GM19035 (cell line): Measurements from ENCODE around the gene ARHGAP18.

Experiments
- ATAC-seq: cut with Tn5 transposase; IDR thresholded peaks from one replicate; pipeline ENCODE4 v1.9.1; 2021; ENCODE audit not compliant: unreplicated experiment

Gene ARHGAP18

GRCh38 chr6:129671442-129672340, 38.3 kb downstream of the ARHGAP18 start:
- peak; percentile 74 for ATAC-seq

- no peak for ATAC-seq
These were observed 39.3 kb downstream of the ARHGAP18 start for GRCh38 chr6:129670634-129671033.

GRCh38 chr6:129667621-129668020, 42.4 kb downstream of the ARHGAP18 start:
- ATAC-seq = no peak

- no peak for ATAC-seq
These were observed 42.9 kb downstream of the ARHGAP18 start for GRCh38 chr6:129667034-129667433.

GRCh38 chr6:129665555-129665954, 44.4 kb downstream of the ARHGAP18 start:
- ATAC-seq = no peak

GRCh38 chr6:129663531-129663930, 46.4 kb downstream of the ARHGAP18 start:
- peak; percentile 4 for ATAC-seq

- peak; percentile 57 for ATAC-seq
These were observed 47.0 kb downstream of the ARHGAP18 start for GRCh38 chr6:129662980-129663431.

GRCh38 chr6:129662406-129662766, 47.6 kb downstream of the ARHGAP18 start:
- peak; percentile 67 for ATAC-seq

GRCh38 chr6:129661536-129662405, 48.2 kb downstream of the ARHGAP18 start:
- peak; percentile 15 for ATAC-seq

- ATAC-seq = no peak
These were observed 49.7 kb downstream of the ARHGAP18 start for GRCh38 chr6:129660346-129660676.

- ATAC-seq = no peak
These were observed 50.2 kb downstream of the ARHGAP18 start for GRCh38 chr6:129659590-129660345.

GRCh38 chr6:129659167-129659566, 50.8 kb downstream of the ARHGAP18 start:
- no peak for ATAC-seq

- ATAC-seq = no peak
These were observed 52.5 kb downstream of the ARHGAP18 start for GRCh38 chr6:129657483-129657882.

- no peak for ATAC-seq
These were observed 54.6 kb downstream of the ARHGAP18 start for GRCh38 chr6:129655334-129655733.

GRCh38 chr6:129653746-129654145, 56.2 kb downstream of the ARHGAP18 start:
- ATAC-seq = no peak

GRCh38 chr6:129653229-129653628, 56.7 kb downstream of the ARHGAP18 start:
- no peak for ATAC-seq

GRCh38 chr6:129651291-129651691, 58.7 kb downstream of the ARHGAP18 start:
- no peak for ATAC-seq

- ATAC-seq = no peak
These were observed 61.0 kb downstream of the ARHGAP18 start for GRCh38 chr6:129648819-129649491.

- ATAC-seq = peak; percentile 30
These were observed 62.9 kb downstream of the ARHGAP18 start for GRCh38 chr6:129647044-129647443.

- peak; percentile 79 for ATAC-seq
These were observed 63.3 kb downstream of the ARHGAP18 start for GRCh38 chr6:129646642-129647041.
